HUDEP-2 (cell line): Measurements from ENCODE around the gene LIMK2.

Experiments used
- DNase-seq, 76 experiments: peaks; one replicate each; lab custom pipeline; 2025; ENCODE audit not compliant: unreplicated experiment in 76 of 76; lab: John Stamatoyannopoulos, UW

Gene LIMK2

GRCh38 chr22:31326877-31327276 lies 114.8 kb downstream of the LIMK2 start:
- no peak for DNase-seq

GRCh38 chr22:31327806-31328543 lies 115.9 kb downstream of the LIMK2 start:
- DNase-seq, result no peak

GRCh38 chr22:31328544-31328960 lies 116.5 kb downstream of the LIMK2 start:
- no peak for DNase-seq

- DNase-seq, result no peak
Measured at GRCh38 chr22:31329029-31329428, 116.9 kb downstream of the LIMK2 start.
